GM21737 (cell line): ENCODE results near the gene RPLP2.

Source experiments
- ATAC-seq: cut with Tn5 transposase; IDR thresholded peaks from one replicate; pipeline ENCODE4 v1.9.1; 2021; ENCODE audit warnings: mild to moderate bottlenecking, moderate library complexity; ENCODE audit not compliant: unreplicated experiment

Gene RPLP2

GRCh38 chr11:773425-773824 lies 36.3 kb upstream of the RPLP2 start:
- ATAC-seq: no peak

- no peak for ATAC-seq
Measured at GRCh38 chr11:773830-774229, 35.9 kb upstream of the RPLP2 start.

- no peak for ATAC-seq
Measured at GRCh38 chr11:774873-775592, 34.7 kb upstream of the RPLP2 start.

- no peak for ATAC-seq
Measured at GRCh38 chr11:776263-776560, 33.6 kb upstream of the RPLP2 start.

- ATAC-seq: peak; percentile 26
Measured at GRCh38 chr11:776561-777287, 33.0 kb upstream of the RPLP2 start.

- peak; percentile 62 for ATAC-seq
Measured at GRCh38 chr11:777288-778255, 32.2 kb upstream of the RPLP2 start, which contains the start of gene GATD1. GATD1 (minus strand) TSS chr11:777487; CDS start chr11:777462, 25 bp downstream.

- ATAC-seq: no peak
Measured at GRCh38 chr11:778976-779954, 30.5 kb upstream of the RPLP2 start.

GRCh38 chr11:779955-780532 lies 29.7 kb upstream of the RPLP2 start:
- ATAC-seq: no peak

- ATAC-seq: no peak
Measured at GRCh38 chr11:782264-783174, 27.2 kb upstream of the RPLP2 start.

GRCh38 chr11:783581-784015 lies 26.2 kb upstream of the RPLP2 start:
- ATAC-seq: no peak

- ATAC-seq: no peak
Measured at GRCh38 chr11:786235-787083, 23.3 kb upstream of the RPLP2 start.

- ATAC-seq: no peak
Measured at GRCh38 chr11:787084-787675, 22.6 kb upstream of the RPLP2 start.

- ATAC-seq: no peak
Measured at GRCh38 chr11:788009-788640, 21.6 kb upstream of the RPLP2 start.

- no peak for ATAC-seq
Measured at GRCh38 chr11:788953-789940, 20.5 kb upstream of the RPLP2 start.

GRCh38 chr11:789943-790342 lies 19.8 kb upstream of the RPLP2 start, which contains the start of gene CEND1:
CEND1 (minus strand) TSS chr11:790090; CDS start chr11:788576, 1,514 bp downstream.
- ATAC-seq: no peak
